Right forelimb (tissue), 1 donor: ENCODE data around the gene PDRG1.

Experiments used
- DNase-seq: peaks from one replicate; pipeline ENCODE4 v3.0.0-alpha.2; 2018

PDRG1 gene

DNA sequence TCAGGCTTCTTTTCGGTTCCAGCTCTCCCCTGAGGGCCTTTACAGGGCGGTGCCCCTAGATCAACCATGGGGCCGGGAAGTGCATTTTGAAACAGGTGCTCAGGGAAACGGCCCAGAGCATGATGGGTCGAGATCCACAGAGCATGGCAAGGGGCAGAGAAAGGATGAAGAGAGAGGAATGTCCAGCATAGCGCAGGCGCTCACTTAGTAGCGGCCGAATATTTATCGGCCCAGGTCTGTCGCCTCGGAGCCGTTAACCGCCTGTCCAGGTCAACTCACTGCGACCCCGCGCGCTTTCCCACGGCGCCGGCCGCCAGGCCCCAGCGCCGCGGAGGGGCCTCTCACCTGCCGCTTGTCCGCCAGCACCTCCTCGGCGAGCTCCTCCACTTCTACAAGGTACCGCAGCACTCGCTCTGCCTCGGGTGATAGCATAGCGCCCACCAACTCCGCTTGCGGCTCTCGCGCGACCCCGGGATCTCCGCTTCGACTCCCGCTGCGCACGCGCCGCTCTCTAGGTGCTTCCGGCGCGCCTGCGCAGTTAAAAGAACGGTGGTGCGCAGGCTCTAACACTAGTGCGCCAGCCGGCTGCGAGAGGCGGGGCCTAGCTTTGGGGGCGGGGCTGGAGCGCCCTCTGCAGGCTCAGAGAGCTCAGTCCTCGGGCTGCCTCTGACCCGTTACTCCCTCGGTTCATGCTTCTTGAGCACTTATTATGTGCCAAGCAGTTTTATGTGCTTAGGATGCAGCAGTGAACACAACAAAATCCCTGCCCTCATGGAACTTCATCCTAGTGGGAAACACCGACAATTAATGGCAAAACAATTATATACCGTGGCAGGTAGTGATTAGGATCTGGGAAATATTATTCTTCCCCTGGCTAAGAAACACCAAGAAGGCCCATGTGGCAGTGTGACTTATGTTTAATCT, at the start of gene PDRG1:
Gene PDRG1 (minus strand): TSS at position 517 of the 924 bp plus-strand sequence. CDS start 85 bp downstream, at position 432.
- peak; percentile 95 for DNase-seq

- no peak for DNase-seq
Measured at GRCh38 chr20:31998246-31998645, 46.4 kb upstream of the PDRG1 start.

DNA sequence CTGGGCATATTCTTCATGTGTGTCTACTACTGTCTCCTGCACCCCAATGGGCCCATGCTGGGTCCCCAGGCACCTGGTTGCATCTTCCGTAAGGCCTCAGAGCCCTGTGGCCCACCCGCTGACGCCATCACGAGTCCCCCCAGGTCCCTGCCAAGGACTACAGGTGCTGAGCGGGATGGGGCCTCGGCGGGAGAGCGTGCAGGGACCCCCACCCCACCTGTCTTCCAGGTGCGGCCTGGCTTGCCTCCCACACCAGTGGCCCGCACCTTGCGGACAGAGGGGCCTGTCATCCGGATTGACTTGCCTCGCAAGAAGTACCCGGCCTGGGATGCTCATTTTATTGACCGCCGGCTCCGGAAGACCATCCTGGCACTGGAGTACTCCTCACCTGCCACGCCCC, 45.1 kb upstream of the PDRG1 start:
- no peak for DNase-seq

DNA sequence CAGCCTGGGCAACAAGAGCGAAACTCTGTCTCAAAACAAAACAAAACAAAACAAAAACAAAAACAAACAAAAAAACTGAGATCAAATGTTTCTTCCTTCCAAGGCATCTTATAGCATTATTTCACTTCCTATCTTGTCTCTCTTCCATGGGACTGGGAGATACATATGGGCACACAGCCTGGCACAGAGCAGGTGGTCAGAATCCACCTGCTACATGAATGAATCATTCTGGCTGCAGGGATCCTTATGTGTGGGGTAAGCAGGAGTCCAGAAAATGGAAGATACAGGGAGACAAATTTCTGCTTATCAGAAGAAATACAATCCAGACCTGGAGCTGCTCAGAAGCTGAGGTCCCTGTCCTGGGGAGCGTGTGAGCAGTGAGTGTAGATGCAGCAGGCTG, 40.2 kb upstream of the PDRG1 start:
- DNase-seq: no peak

GRCh38 chr20:31991339-31991705, 39.5 kb upstream of the PDRG1 start:
- no peak for DNase-seq

GRCh38 chr20:31990641-31991338, 38.9 kb upstream of the PDRG1 start:
- no peak for DNase-seq

GRCh38 chr20:31989030-31989645, 37.3 kb upstream of the PDRG1 start:
- no peak for DNase-seq

- no peak for DNase-seq
Measured at GRCh38 chr20:31988430-31989015, 36.7 kb upstream of the PDRG1 start.

DNA sequence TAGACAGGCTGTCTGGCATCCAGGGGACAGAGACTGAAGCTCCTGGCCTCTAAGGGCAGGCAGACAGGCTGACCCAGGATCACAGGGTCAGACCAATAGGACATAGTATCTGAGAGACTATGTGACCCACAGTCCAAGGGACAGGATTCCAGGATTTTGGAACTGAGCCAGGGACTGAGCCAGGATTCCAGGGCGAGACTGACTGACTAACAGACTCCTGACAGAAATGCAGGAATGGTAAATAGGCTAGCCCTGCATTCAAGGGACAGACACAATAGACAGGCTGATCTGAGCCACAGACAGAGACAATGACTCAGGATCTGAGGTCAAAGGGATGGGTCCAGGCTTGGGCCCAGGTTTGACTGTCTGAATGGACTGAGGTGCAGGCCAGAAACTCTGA, 35.9 kb upstream of the PDRG1 start:
- no peak for DNase-seq

DNA sequence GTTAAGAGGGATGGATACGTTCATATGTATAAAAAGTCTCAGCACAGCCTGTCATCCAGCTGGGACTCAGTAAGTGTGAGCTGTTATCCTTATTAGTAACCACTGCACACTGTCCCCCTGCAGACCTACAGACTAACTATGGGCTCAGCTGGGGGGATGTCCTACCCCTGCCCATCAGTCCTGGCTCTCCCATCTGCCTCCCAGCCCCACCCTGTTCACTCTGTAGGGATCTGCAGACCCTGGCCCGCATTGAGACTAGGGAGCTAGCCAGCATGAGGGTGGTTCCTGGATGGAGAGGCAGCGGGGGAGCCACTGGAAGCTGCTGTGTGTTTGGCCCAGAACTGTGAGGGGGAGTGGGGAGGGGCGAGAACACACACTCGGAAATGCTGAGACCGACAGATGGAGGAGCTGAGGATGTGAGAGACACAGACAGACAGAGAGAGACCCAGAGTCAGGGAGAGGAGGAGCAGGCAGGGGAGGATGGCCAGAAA, 33.2 kb upstream of the PDRG1 start:
- no peak for DNase-seq

DNA sequence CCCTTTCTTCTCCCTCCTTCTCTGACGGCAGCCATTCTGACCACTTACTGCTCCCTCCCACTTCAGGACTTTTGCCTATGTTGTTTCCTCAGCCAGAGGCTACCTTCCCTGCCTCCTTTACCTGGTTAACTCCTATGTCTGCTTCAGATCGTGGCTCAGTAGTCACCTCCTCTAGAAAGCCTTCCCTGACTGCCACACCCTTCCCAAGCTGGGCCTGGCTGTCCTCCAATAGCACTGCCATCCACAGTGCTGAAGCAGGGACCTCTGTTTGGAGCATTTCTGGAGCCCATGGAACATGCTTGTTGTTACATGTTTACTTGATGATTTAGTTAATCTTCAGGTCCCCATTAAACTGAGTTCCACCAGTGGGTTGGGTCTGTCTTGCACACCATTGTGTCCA, 29.9 kb upstream of the PDRG1 start:
- DNase-seq: no peak

- DNase-seq: no peak
Measured at GRCh38 chr20:31979713-31980426, 28.0 kb upstream of the PDRG1 start.

DNA sequence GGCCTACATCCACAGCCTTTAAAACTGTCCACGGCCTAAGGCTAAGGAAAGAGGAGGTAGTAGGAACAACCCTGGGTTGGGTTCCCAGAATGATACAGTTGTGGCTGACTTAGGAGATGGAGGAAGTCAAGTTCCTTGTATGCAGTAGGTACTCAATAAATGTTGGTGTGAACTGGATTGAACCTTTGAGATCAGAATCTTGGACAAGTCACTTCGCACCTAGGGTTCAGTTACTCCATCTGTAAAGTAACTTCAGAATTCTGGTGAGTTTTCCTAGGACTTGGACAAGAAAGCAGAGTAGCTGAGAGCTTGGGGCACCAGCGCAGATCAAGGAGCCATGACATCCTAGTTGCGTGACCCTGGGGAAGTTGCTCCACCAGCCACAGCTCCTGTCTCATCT, 25.2 kb upstream of the PDRG1 start:
- DNase-seq: no peak

- no peak for DNase-seq
Measured at GRCh38 chr20:31975874-31976273, 24.0 kb upstream of the PDRG1 start.

DNA sequence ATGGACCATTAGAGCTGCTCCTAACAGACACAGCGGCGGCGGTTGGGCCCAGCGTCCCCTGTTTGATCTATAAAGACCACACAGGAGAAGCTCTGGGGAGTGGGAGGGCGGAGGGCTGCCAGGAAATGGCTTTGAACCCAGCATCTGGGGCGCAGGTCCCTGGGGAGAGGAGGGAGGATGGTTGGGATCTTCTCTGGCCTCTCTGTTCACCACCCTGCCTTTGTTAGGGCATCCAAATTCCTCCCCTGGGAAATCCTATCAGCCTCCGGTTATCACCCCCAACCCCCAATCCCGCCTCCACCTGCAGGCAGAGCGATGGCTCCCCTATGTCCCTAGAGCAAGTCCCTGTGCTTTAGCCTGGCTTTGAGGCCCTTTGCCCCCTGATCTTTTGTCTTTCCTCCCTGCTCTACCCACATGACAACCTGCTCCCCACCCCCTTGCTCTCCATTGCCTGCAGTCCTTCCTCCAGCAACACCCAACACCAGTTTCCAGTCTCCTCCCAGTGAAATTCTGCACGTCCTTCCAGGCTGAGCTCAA, 23.2 kb upstream of the PDRG1 start:
- DNase-seq: no peak

GRCh38 chr20:31974296-31974695, 22.4 kb upstream of the PDRG1 start:
- no peak for DNase-seq

DNA sequence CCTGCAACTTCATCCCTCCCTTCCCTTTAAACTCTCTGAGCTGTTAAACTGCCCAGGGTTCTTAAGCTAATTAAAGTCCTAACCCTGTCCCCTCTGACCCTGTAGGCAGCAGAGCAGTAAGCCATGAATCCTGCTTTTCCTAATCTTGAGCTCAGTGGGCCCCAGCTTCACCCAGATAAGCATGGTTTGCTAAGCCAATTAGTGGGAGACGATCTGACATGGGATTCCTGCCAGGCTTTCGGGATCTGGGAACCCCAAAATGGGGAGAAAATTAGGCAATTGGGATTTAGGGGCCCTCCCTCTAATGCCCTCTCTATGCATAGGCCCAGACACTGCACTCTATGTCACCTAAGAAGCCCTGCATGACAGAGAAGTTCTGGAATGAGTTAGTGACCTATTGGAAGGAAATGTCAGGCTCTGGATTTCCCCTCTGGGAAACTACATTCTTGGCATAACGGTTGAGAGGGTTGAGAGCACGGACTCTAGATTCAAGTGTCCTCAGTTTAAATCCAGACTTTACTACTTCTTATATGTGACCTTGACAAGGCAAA, 20.7 kb upstream of the PDRG1 start:
- DNase-seq: no peak

- no peak for DNase-seq
Measured at GRCh38 chr20:31969991-31970390, 18.1 kb upstream of the PDRG1 start.

DNA sequence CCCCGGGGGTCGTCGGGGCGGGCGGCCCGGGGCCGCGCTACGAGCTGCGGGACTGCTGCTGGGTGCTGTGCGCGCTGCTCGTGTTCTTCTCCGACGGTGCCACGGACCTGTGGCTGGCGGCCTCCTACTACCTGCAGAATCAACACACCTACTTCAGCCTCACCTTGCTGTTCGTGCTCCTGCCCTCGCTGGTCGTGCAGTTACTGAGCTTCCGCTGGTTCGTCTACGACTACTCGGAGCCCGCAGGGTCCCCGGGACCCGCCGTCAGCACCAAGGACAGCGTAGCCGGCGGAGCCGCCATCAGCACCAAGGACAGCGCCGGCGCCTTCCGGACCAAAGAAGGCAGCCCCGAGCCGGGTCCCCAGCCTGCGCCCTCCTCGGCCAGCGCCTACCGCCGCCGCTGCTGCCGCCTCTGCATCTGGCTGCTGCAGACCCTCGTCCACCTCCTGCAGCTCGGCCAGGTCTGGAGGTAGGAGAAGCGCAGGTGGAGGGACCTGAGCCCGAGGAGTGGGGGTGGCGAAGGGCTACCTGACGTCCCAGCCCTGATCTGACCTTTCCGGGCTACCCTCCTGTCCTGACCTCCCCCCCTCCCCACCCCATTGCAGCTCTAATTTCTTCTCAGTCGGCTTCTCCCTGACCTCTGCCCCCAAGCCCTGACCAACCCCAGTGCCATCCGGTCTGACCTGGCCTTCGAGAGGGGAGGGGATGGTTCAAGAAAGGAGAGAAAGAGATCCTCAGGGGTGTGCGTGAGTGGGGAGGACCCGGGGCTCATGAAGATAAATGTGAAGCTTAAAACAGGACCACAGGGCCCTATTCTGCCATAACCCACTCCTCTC, 16.7 kb upstream of the PDRG1 start:
- peak; percentile 93 for DNase-seq

- DNase-seq: no peak
Measured at GRCh38 chr20:31967830-31968249, 16.0 kb upstream of the PDRG1 start, which contains the start of gene XKR7. XKR7 (plus strand) TSS chr20:31968151; CDS start chr20:31968176, 25 bp downstream.
